DMS 273 treated with DMSO at 0.1 percent for 48 hours (cell line): ENCODE measurements around the gene TUT1.
"Not testable (repeated sequence)": the region's sequence is repeated elsewhere in the genome, so short reads cannot be mapped to it uniquely, and the experiment has no call there.

Experiments used
- DNase-seq: peaks from one replicate; lab custom pipeline; 2025; lab: John Stamatoyannopoulos, UW

TUT1 gene

DNA sequence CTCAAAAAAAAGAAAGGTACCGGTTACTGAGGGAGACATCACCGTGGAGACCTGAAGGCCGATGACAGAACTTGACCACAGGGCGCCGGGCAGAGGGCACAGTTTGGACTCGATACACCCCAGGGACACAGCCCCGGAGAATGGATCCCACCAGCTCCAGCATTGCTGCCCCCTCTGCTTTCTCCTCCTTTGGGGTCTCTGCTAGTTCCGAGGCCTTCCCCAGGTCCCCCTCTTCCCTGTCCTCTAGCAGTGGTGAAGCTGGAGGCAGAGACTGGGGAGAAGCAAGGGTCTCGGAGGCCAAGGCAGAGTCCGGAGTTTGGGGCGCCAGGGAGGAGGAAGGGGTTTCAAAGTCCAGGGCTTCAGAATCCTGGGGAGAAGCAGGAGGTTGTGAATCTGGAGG, 12.8 kb downstream of the TUT1 start:
- DNase-seq: no peak

DNA sequence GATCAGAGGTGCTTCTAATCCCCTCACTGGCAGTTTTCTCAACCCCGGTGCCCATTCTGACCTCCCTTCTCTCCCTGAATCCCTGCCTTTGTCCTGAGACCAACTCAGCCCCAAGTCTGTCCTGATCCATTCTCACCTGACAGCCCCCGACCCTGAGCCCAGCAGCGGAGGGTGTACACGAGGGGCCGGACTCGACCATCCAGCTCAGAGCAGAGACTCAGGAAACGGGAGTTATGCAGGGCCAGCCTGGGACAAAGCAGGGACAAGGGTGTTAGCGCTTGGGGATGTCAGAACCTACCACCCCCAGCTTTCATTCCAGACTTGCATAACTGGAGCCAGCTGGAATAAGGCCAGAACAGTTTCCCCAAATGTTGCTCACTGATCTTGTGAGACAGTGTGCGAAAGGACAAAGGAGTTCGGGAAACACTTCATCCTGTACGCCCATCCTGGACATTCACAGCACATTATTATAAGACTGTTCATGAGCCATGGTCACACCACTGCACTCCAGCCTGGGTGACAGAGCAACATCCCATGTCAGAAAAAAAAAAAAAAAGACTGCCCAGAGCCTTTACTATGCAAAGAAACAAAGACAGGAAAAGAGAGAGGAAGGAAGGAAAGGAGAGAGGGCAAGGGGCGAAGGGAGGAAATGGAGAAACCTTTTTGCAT, 14.1 kb downstream of the TUT1 start:
- DNase-seq: no peak

DNA sequence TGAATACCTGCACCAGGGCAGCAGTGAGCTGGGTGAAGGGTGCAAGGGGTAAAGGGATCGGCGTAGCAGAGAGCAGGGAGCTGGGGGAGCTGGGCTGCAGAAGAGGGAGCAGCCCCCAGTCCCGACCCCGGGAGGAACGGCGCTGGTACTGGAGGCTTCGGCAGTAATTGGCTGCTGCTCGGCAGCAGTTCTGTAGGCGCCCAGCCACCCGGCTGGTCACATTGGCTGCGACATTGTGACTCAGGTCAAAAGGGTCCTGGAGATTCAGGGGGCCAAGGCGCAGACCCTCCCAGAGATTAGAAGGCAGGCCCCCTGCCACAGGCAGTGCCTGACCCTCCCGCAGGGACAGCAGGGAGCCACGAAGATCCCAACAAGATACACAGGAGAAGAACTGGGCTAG, 15.5 kb downstream of the TUT1 start:
- no peak for DNase-seq

DNA sequence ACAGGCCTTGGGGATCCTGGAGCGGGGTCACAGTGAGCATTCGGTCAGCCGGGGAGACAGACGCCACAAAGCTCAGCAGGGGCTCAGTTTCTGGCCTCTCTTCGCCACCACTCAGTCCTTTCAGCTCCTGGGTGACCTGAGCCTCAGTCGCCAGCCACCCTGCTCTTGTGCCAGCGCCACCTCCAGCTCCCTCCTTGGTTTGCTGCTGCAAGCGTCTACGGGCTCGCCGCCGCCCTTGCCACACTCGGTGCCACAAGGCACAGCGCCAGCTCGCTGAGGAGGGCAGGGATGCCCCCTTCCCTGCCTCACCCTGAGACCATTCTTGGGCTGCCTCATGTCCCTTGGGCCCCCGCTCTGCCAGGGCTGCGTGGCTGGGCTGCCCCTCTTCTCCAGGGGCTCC, 16.2 kb downstream of the TUT1 start:
- no peak for DNase-seq

DNA sequence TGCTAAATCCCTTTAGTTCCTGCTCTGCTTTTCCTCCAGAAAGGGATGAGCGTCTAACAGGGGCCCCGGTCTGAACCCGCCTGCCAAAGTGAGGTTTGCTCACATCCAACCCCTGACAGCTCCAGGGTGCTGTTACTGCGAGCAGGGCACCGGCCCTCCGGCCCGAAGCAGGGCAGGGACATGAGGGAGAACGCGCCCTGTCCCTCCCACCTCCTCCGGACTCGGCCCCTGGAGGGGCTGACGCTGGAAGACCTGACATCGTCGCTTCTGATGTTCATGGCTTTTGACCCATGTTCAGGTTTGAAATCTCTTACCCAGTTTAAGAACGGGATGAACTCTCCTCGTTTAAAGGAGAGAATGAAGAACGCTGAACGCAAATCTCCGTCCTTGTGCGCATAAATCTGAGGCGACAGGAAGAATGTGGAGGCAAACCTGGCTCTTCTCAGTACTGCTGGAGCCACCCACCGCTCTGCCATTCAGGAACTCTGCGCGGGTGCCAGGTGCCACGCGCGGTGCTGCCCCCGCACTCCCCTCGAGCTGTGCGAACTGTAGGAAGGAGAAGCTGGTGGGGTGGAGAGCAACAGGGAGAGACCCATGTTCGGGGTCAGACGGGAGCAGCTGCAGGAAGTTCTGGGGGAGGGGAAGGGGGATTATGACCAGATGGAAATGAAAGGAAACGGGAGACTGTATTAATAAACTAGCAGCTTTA, 16.8 kb downstream of the TUT1 start:
- DNase-seq: no peak

DNA sequence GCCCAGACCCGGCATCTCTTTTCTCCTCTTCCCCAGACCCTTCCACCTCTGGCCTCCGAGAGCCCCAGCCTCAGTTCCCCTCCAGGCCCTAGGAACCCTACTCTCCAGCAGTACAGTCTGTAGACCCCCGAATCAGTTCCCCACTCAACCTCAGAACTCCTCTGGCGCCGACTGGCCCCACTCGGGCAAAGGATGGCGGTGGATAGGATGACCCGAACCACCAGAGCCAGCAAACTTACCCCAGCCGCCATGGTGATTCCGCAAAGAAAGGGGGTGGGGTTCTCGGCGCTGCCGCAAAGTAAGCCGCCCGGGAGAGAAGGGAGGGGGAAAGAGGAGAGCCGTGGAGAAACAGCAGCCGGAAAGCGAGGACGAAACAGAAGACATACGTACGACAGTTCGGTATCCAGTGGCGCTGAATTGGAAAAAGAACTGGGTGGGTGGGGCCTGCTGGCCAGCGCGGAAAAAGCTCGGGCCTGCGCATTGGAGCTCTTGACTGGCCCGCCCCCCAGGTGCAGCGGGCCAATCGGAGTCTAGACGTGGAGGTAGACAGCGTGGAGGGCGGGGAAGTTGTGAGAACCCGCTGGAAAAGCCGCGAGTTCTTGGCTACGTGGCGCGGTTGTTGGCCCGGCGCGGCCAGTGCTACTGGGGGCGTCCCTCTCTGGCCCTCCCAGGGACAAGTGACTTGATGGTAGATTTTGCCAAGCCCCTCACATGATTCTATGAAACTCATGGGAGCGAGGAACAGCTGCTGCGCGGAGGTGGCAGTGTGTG, 17.5 kb downstream of the TUT1 start, which contains the start of gene EEF1G:
EEF1G (minus strand) TSS at position 300 of the 771 bp plus-strand sequence; CDS start at position 251, 49 bp downstream.
- DNase-seq: peak; percentile 97

DNA sequence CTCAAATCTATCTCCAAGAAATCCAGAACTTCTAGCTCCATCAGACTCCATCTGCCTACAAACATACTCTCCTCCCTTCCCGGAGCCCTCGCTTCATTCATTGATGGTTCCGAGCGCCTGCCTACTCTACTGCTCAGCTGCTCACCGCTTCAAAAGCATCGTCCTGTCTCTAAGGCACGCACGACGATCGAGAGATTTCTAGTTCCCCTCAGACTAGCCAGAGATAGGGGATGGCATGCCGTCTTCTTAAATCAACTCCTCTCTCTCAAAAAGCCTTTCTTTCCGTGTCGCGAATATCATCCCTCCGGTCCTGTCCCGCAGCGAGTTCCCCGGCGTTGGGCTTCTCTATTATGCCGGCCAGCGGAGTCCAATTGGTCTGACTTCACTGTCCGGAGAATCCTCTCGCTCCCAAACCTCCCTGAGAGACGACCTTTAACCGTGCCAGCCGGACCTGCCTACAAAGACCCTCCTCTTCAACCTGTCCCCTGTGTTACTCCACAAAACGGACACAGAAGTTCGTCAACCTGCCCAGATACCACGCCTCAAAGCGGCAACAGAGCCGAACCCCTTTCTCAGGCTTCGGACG, 18.2 kb downstream of the TUT1 start:
- DNase-seq: no peak

DNA sequence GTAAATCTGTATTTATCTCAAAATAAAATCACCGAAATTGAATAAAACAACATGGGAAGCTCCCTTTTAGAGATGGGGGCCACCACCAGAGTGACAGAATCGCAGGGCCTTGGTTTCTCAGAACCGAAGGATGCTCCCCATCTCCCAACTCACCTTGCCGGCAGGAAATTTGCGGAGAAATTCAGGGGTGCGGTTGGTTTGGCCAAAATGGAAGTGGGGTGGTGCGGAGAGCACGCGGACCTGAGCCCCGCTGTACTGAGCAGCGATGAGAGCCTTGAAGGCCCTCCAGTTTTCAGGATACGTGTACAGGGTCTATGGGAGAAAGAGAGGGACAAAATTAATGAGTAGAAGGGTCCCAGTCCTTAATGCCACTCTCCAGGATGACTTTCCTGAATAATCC, 18.9 kb downstream of the TUT1 start:
- DNase-seq: no peak

DNA sequence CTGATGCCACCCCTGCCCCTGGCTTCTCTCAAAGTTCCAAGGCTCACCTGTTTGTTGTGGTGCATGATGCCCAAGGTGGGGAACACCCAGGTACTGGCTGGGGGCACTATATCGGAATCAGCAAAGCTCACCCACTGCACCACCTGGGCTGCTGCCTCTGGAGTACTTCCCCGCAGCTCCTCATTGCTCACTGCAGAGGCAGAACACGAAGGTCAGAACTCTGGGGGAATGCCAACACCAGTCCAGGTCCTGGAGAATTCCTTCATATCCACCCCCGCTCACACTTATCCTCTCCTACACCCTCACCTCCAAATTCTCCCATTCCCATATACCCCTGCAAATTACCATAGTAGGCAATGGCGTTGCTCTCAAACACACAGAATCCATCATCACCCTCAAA, 19.8 kb downstream of the TUT1 start:
- not testable (repeated sequence) for DNase-seq

DNA sequence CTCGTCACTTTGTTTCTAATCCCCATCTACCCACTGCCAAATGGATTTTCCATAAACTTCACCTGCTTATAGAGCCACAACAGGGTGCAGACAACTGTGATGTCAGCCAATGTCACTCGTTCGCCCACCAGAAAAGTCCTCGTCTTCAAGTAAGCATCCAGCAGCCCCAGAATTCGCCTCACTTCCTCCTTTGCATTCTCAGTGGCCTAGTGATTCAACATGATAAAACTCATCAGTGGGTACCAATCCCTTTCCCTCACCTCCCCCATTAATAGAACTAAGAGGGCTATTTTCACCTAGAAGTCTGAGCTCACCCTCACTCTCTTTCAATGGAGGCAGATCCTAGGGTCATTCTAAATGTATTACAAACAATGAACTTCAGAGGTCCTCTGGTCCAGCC, 20.4 kb downstream of the TUT1 start:
- DNase-seq: not testable (repeated sequence)

DNA sequence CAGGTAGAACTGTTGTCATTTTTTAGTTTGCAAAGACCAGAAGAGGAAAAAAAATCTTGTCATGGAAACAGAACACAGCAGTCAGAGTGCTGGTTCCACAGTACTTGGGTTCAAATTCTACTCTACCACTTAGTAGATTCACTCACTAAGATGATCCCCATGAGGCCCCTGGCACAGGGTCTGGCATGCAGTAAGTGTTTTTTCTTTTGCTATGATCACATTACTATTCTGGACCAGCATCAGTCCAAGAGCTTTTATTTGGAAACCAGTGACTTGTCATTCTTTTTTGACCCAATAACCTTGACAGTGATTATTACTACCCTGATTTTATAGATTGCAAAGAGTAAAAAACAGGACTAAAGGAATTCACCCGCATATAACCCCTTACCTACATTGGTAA, 21.7 kb downstream of the TUT1 start:
- DNase-seq: no peak

DNA sequence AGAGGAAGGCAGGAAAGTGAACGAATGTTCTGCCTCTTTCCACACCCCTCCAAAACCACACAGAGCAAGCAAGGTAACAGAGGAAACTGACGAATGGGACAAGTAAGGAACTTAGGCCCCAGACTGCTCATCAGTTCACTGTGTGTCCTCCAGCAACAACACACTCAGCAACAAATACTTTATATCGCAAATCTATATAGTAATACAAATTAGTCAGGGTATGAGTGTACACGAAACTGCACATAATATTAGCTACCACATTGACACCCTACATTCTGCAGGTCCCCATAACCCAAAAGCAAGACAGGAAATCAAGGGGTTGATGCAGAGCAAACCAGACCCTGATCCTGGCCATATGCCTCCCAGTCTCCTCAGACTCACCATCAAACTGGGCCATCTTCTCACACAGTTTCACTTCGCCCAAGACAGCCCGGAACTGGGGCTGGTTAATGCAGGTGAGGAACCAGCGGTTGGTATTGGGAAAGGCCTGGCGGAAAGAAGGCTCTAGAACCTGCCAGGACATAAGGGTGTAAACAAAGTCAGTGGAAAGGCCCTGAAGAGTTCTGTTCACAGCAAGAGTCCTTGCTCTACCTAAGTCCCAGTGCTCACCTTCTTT, 24.2 kb downstream of the TUT1 start:
- no peak for DNase-seq

DNA sequence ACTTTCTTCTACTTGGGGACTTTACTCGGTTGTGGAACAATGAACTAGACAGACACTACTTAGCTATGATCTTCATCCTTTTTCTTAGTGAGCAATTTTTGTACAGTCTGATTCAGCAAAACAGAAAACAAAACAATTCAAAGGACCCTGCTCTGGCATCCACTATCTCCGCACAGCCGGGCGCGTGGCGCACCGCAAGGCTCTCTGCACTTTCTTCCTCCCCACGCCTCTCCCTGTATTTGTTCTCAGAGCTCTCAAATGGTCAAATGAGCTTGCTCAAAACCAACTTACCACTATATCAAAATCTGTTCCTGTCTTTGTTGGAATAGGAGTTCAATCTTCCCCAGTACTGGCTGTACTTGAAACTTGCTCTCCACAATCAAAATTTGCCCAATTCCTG, 25.1 kb downstream of the TUT1 start:
- no peak for DNase-seq

DNA sequence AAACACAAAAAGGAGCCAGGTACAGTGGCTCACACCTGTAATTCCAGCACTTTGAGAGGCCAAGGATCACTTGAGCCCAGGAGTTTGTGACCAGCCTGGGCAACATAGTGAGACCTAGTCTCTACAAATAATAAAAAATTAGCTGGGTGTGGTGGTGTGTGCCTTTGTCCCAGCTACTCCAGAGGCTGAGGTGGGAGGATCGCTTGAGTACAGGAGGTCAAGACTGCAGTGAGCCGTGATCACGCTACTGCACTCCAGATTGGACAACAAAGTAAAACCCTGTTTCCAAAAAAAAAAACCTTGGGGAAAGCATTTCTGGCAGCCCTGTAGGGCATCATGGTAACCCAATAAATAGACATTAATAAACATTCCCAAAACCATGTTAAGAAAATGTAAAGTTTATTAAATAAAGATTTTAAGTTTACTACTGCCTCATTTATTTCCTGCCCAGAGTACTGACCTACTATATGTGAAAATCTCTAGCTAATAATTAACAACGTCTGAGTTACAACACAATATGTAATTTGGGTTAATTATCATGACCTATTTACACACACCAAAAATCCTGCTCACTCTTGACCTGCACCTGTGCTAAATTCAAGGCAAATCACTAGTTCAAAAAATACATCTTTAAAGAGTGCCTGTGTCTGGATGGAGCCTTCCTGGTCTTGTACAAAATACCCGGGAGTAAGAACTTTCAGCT, 26.1 kb downstream of the TUT1 start:
- no peak for DNase-seq

DNA sequence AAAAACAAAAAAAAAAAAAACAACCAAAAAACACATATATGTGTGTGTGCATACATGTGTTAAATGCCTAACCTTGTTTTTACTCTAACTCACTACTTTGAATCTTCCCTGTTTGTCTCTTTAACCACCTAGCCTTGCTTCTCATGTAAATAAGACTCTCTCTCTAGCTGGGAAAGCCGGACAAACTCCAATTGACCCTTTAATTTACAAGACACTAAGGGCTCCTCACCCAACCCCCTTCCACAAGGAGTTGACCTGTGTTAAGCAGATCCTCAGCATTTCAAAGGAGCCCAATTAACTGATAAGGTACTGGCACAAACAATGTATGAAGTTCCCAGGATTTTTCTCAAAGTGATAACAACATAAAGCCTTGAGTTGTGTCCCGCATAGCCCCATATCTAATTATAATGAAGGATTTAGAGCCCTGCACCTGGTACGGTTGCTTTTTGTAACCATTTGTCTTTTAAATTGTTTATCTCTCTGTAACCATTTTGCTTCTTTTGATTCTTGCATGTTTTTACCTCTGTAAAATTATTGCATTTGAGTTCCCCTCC, 29.6 kb downstream of the TUT1 start:
- not testable (repeated sequence) for DNase-seq

DNA sequence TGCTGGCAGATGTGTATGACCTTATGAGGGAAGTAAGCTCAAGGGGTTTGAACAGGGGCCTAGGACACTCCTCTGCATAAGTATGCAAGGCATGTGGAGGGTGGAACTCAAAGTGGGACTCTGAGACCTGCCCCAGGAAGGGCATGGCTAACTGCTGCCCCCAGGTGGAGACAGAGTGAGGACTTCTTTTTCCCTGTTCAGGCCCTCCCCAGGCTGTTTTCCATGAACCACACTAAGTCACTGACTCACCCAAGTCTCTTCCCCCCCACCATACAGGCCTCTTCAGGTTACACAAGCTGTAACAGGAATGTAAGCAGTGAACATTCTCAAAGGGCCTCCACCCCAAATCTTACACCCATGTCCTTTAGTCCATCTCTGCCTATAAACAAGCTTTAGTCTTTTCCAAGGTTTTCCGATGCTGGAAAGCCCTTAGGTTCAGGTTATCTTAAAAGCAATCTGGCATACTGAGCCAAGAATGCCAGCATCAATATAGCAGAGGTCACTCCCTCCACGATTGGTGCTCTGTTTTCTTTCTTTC, 30.7 kb downstream of the TUT1 start:
- DNase-seq: peak; percentile 69

DNA sequence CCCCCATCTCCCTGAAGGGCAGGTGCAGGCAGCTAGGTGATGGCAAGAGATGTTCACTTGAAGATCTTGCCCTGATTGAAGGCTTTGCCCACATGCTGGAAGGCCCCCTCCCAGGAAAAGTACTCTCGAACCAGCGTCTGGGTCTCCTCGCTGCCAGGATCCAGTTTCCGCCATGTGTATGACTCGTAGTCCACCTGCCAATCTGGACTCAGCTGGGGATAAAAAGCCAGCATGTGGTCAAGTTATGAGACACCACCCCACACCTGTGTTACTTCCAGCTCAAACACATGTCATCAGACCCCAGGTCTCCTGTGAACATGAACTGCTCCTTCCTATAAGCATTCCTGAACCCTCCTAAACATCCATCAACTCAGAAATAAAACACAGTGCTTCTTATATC, 31.7 kb downstream of the TUT1 start:
- not testable (repeated sequence) for DNase-seq

DNA sequence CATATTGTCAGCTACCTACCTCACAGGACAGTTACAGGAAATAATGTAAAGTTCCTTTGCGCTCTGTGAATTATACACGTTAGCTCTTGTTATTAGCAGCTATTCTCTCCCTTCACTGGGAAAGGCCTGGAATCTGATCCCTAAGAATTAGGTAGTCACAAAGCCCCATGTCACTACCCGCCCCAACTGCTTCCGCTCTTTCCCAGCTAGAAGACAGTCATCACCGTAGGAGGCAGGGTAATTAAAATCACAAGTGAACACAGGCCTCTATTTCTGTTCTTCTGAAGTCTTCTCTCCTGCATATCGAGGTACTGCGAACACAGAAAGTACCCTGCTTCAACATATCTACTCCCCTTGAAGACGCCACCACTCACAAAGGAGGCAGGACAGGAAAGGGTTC, 32.1 kb downstream of the TUT1 start:
- no peak for DNase-seq

DNA sequence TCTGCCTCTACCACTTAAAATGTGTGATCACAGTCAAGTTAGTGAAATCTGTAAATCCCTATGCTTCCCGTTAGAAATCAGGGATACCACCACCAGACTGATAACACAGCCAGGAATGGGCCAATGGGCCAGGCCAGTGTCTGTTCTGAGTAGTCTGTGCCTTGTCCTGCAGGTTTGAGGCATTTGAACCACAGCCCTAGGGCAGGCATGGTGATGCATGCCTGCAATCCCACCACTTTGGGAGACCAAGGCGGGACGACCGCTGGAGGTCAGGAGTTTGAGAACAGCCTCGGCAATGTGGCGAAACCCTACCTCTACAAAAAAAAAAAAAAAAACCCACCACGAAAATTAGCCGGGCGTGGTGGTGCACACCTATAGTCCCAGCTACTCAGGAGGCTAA, 32.7 kb downstream of the TUT1 start:
- DNase-seq: no peak

DNA sequence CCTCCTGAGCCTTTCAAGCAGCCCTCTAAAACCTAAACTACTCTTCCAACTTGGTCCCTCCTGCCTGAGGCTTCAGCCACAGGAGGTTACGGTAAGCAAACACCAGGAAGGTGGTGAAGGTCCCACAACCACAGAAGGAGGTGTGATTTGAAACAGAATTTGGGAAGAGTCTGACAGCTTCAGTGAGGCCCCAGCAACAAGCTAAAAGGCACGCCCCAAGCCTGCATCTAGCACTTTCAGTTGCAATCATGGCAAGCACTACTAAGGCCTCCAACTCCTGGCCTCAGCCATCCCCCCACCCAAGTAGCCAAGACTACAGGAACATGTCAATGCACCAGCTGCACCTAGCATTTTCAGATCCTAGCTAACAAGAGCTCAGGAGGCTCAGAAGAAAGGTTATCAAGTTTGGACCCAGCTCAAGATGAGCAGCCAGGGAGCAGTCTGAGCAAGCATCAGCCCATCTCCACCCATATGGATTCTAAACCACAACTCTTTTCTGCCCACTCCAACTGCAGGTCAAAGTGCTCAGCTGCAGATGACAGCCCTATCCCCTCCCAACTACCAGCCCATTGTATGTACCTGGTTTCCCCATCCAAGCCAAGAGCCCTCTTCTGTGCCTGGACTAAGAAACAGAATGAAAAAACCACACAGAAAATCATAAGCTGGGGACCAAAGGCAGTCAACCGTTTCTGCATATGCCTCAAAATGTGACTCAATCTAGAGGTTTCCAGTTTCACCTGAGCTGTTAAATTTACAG, 34.3 kb downstream of the TUT1 start:
- DNase-seq: peak; percentile 9
